DND-41 (cell line): ENCODE results near the gene TBC1D22B.

ENCODE experiments used
- ATAC-seq: fragments of 200-7000 bp; cut with Tn5 transposase; 3 replicates; pipeline ENCODE4 v1.9.1; 2021; ENCODE audit warnings: low read depth; ENCODE audit not compliant: insufficient read depth
- DNase-seq: peaks from one replicate; pipeline ENCODE4 v3.0.0-alpha.2; 2020
- H2AFZ ChIP-seq: 2 replicates; pipeline ENCODE4 v1.6.0; 2012; ENCODE audit warnings: low read depth, low read length
- H3K27ac ChIP-seq: 2 replicates; pipeline ENCODE4 v1.5.1; 2012; ENCODE audit warnings: low read length, inconsistent platforms
- H3K27me3 ChIP-seq: fragments of 200-600 bp; sonication (generic); 2 replicates; pipeline ENCODE4 v1.6.0; 2012; ENCODE audit warnings: low read length, mild to moderate bottlenecking, inconsistent platforms; ENCODE audit not compliant: insufficient read depth, poor library complexity
- H3K36me3 ChIP-seq: 2 replicates; pipeline ENCODE4 v1.5.1; 2012; ENCODE audit warnings: low read length, inconsistent platforms; ENCODE audit not compliant: insufficient read depth
- H3K4me1 ChIP-seq: 2 replicates; pipeline ENCODE4 v1.5.1; 2012; ENCODE audit warnings: mild to moderate bottlenecking, low read length; ENCODE audit not compliant: insufficient read depth
- H3K4me2 ChIP-seq: 2 replicates; pipeline ENCODE4 v1.6.0; 2012; ENCODE audit warnings: mild to moderate bottlenecking, moderate library complexity, low read length, inconsistent platforms; ENCODE audit not compliant: insufficient read depth
- H3K4me3 ChIP-seq, 2 experiments: fragments of 200-600 bp in 1 of 2; shearing (Covaris generic) in 1 of 2; 2 replicates each; pipeline ENCODE4 v1.5.1; 2012 to 2016; ENCODE audit warnings: inconsistent platforms in 2 of 2, low read length in 2 of 2, mild to moderate bottlenecking in 2 of 2, low read depth in 1 of 2, moderate library complexity in 1 of 2
- H3K79me2 ChIP-seq: 2 replicates; pipeline ENCODE4 v1.6.0; 2012; ENCODE audit warnings: low read length, inconsistent platforms; ENCODE audit not compliant: insufficient read depth
- H3K9ac ChIP-seq: 2 replicates; pipeline ENCODE4 v1.6.0; 2012; ENCODE audit warnings: low read depth, mild to moderate bottlenecking, inconsistent platforms, low read length, moderate library complexity
- H3K9me3 ChIP-seq: 2 replicates; pipeline ENCODE4 v1.5.1; 2012; ENCODE audit warnings: low read length, moderate library complexity, mild to moderate bottlenecking, inconsistent platforms; ENCODE audit not compliant: insufficient read depth, severe bottlenecking
- H4K20me1 ChIP-seq: 2 replicates; pipeline ENCODE4 v1.6.0; 2012; ENCODE audit warnings: low read length; ENCODE audit not compliant: insufficient read depth
- CTCF ChIP-seq: IDR thresholded peaks from 2 replicates; pipeline ENCODE4 v1.5.1; 2012; ENCODE audit warnings: borderline replicate concordance, low read length, moderate library complexity, mild to moderate bottlenecking; ENCODE audit not compliant: poor library complexity, severe bottlenecking; ENCODE audit errors: extremely low read depth
- EZH2 ChIP-seq: IDR thresholded peaks from 3 replicates; pipeline ENCODE4 v1.6.1; 2012; ENCODE audit warnings: borderline replicate concordance, low read depth, mild to moderate bottlenecking, moderate library complexity, low read length, inconsistent platforms; ENCODE audit not compliant: severe bottlenecking

TBC1D22B gene

GRCh38 chr6:37277001-37277409, 19.4 kb downstream of the TBC1D22B start:
- no peak for TF ChIP-seq EZH2
- no peak for TF ChIP-seq CTCF
- no peaks in the 10 kb centered on the region for H4K20me1 ChIP-seq
- peak overlapping the region in 1 of 2 experiments; percentile 44; a peak in 2 of 4 replicates for H3K4me3 ChIP-seq
- H3K9me3 ChIP-seq: no peaks in the 10 kb centered on the region
- peak overlapping the region; percentile 63 for H3K4me2 ChIP-seq
- H3K27ac ChIP-seq: peak overlapping the region; percentile 93
- DNase-seq (peak; percentile 88), ATAC-seq (peak; percentile 83)
- H3K27me3 ChIP-seq: no peaks in the 10 kb centered on the region
- H3K36me3 ChIP-seq: peaks cover 44% of the 10 kb centered on the region
- 0 out of 2 replicates have a peak overlapping the region, but pooled peaks have one; percentile 22 for H2AFZ ChIP-seq
- H3K4me1 ChIP-seq: peaks cover 99% of the 10 kb centered on the region
- H3K9ac ChIP-seq: peak overlapping the region; percentile 55
- H3K79me2 ChIP-seq: peaks cover 82% of the 10 kb centered on the region

- Histone ChIP-seq H3K79me2 (peaks cover 79% of the 10 kb centered on the region), H4K20me1 (no peaks in the 10 kb centered on the region), H3K9me3 (no peaks in the 10 kb centered on the region), H3K27ac (peak overlapping the region; percentile 93), H3K4me1 (peaks cover 90% of the 10 kb centered on the region), H3K9ac (peak overlapping the region; percentile 13), H3K27me3 (no peaks in the 10 kb centered on the region), H3K4me3 (no peak overlapping the region), H2AFZ (no peak overlapping the region), H3K36me3 (peaks cover 61% of the 10 kb centered on the region), H3K4me2 (peak overlapping the region; percentile 20; the same call in 1 of the 2 replicates)
- no peak for TF ChIP-seq CTCF
- TF ChIP-seq EZH2: no peak
- ATAC-seq (no peak), DNase-seq (no peak)
Observed at GRCh38 chr6:37279366-37280134, 22.0 kb downstream of the TBC1D22B start.

- Histone ChIP-seq H3K79me2 (peaks cover 77% of the 10 kb centered on the region), H3K36me3 (peaks cover 66% of the 10 kb centered on the region), H3K9ac (peak overlapping the region; percentile 13), H3K4me3 (no peak overlapping the region), H3K27ac (peak overlapping the region; percentile 93), H2AFZ (no peak overlapping the region), H4K20me1 (no peaks in the 10 kb centered on the region), H3K9me3 (no peaks in the 10 kb centered on the region), H3K4me2 (no peak overlapping the region), H3K4me1 (peaks cover 87% of the 10 kb centered on the region), H3K27me3 (no peaks in the 10 kb centered on the region)
- TF ChIP-seq CTCF: no peak
- no peak for TF ChIP-seq EZH2
- no peak for ATAC-seq
- DNase-seq: no peak
Observed at GRCh38 chr6:37280162-37280887, 22.8 kb downstream of the TBC1D22B start.
